Measurements from ENCODE around the gene MAML3. TPM values are rescaled to one million over a fixed set of nuclear protein-coding genes. Genes with fewer than 3 reads are reported as not detected.

MAML3 gene
- total and polyA plus RNA-seq, 2 of the 13 experiments (the other 11 are each of a cell fraction or from before 2014, with no cell fraction given), result 0.05 to 0.13 TPM

- Histone ChIP-seq H3K36me3 (replicated peaks in 1 of 2; ENCODE audit: control insufficient read depth in 1 of 2, insufficient read depth in 2 of 2, low read length in 2 of 2) (no peaks in the 10 kb centered on the region), H3K27me3 (ENCODE audit: control insufficient read depth in 1 of 2, insufficient read depth in 2 of 2, low read length in 2 of 2) (peaks cover 0 to 17% of the 10 kb centered on the region in 2 experiments; a peak in 1 of 5 replicates), H3K9me3 (ENCODE audit: low read length) (no peaks in the 10 kb centered on the region), H3K4me2 (ENCODE audit: low read depth, low read length) (no peak overlapping the region), H3K79me2 (ENCODE audit: insufficient read depth, low read length) (no peaks in the 10 kb centered on the region), H3K4me3 (replicated peaks in 1 of 3; ENCODE audit: insufficient read depth in 1 of 3, low read depth in 2 of 3, low read length in 3 of 3) (no peak overlapping the region), H4K20me1 (ENCODE audit: insufficient read depth, low read length) (no peaks in the 10 kb centered on the region), H2AFZ (ENCODE audit: low read length) (no peak overlapping the region), H3K27ac (ENCODE audit: extremely low read length, insufficient read depth, low read length) (no peak overlapping the region), H3K9ac (ENCODE audit: insufficient read depth, low read depth, low read length) (no peak overlapping the region), H3K4me1 (ENCODE audit: insufficient read depth, low read length) (no peaks in the 10 kb centered on the region)
- no peak for DNase-seq (ENCODE audit: low spot score)
- in situ Hi-C loops (cut with HindIII; ENCODE audit: extremely low pct_ligation_motif_present, low pct_unique_long_range_greater_than_20kb) (no loop called here), intact Hi-C loops (cut with micrococcal nuclease; ENCODE audit: unreplicated experiment) (no loop called here)
- WGBS (ENCODE audit: low lambda C conversion rate), result 29% methylated on average over 5 of the region's 5 CpGs
- CTCF ChIA-PET (ENCODE audit: low intra/inter-chr PET ratio, low total read pairs), result no interaction called here
- POLR2A ChIA-PET, result no interaction called here
- no peak for ATAC-seq
- TF ChIP-seq SRF (IDR thresholded peaks at IDR 0.05; ENCODE audit: low read depth, low read length), result no peak
- TF ChIP-seq SCMH1 (CRISPR knock-in tag; IDR thresholded peaks at IDR 0.05; ENCODE audit: borderline replicate concordance), result no peak
- no peak for TF ChIP-seq SATB2 (CRISPR knock-in tag; IDR thresholded peaks at IDR 0.05)
- TF ChIP-seq HMGXB4 (CRISPR knock-in tag; IDR thresholded peaks at IDR 0.05; ENCODE audit: borderline replicate concordance in 1 of 2, low read depth in 1 of 2), result no peak
- TF ChIP-seq HNF4G (IDR thresholded peaks at IDR 0.05; ENCODE audit: borderline replicate concordance, low read depth, low read length), result no peak
- no peak for TF ChIP-seq HNF4G (CRISPR knock-in tag; IDR thresholded peaks at IDR 0.05; ENCODE audit: borderline replicate concordance, low read depth)
- no peak for TF ChIP-seq ZEB1 (IDR thresholded peaks at IDR 0.05; ENCODE audit: insufficient replicate concordance, low read depth)
- no peak for TF ChIP-seq JARID2 (CRISPR knock-in tag; IDR thresholded peaks at IDR 0.05; ENCODE audit: insufficient replicate concordance)
- TF ChIP-seq ZNF781 (CRISPR knock-in tag; IDR thresholded peaks at IDR 0.05; ENCODE audit: borderline replicate concordance, not compliant biosample characterization), result no peak
- no peak for TF ChIP-seq GATA4 (IDR thresholded peaks at IDR 0.05; ENCODE audit: borderline replicate concordance, low read depth)
- TF ChIP-seq MTF2 (CRISPR knock-in tag; IDR thresholded peaks at IDR 0.05; ENCODE audit: borderline replicate concordance), result no peak
- TF ChIP-seq ZNF260 (CRISPR knock-in tag; IDR thresholded peaks at IDR 0.05; ENCODE audit: borderline replicate concordance, low read depth), result no peak
- TF ChIP-seq HNRNPLL (IDR thresholded peaks at IDR 0.05; ENCODE audit: low read depth, low read length, poor library complexity, severe bottlenecking), result no peak
- no peak for TF ChIP-seq ZFP90 (CRISPR knock-in tag; IDR thresholded peaks at IDR 0.05; ENCODE audit: borderline replicate concordance)
- no TSS peak for BruUV-seq (replicated peaks)
- no peak for FAIRE-seq
Measured at GRCh38 chr4:139986106-139986505, 167.9 kb downstream of the MAML3 start.

Measured in HepG2 (cell line).